Measurements from ENCODE around the gene CEBPE. TPM values are rescaled to one million over a fixed set of nuclear protein-coding genes. Genes with fewer than 3 reads are reported as not detected.

Gene CEBPE
- total RNA-seq, 6 experiments from 2014 or later, result 0.13 to 0.18 TPM; not detected in 4

GRCh38 chr14:23141706-23142444, 22.8 kb upstream of the CEBPE start:
- H3K4me1 ChIP-seq, result no peaks in the 10 kb centered on the region
- no peak for DNase-seq
- H3K36me3 ChIP-seq, result no peaks in the 10 kb centered on the region
- no peak overlapping the region for H3K27ac ChIP-seq
- no peak overlapping the region for H3K4me3 ChIP-seq
- intact Hi-C loops (cut with DNase I), result no loop called here
- H3K9me3 ChIP-seq, result no peaks in the 10 kb centered on the region
- no peaks in the 10 kb centered on the region for H3K27me3 ChIP-seq
- 63% methylated on average over 6 of the region's 7 CpGs for WGBS (ENCODE audit: insufficient coverage, low coverage, low lambda C conversion rate, missing lambda C conversion rate)
- no peak for TF ChIP-seq POLR2A (IDR thresholded peaks at IDR 0.05)
- no peak for TF ChIP-seq CTCF (IDR thresholded peaks at IDR 0.05)
- ATAC-seq, result peak in 2 of 4 donors; percentile 22 to 28

DNA sequence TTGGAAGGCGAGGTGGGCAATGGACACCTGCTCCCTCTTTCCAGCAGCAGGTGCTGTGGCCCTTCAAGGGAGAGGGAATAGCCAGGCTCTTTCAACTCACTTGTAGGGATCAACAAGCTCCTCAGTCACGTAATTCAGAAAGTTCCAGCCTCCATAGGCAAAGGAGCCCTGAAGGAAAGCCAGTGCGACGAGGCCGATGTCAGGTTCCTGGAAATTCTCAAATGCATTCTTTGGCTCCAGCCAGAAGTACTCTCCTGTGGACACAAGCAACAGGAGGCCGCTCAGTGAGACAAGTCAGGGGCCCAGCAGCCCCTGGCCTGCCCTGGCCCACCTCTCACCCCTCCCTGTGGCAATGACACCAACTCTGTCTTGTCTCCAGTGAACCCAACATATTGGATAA, 21.3 kb upstream of the CEBPE start:
- no peak overlapping the region for H3K4me3 ChIP-seq
- intact Hi-C loops (cut with DNase I), result no loop called here
- no peak overlapping the region for H3K27ac ChIP-seq
- 43% methylated on average over 1 of the region's 6 CpGs for WGBS (ENCODE audit: insufficient coverage, low coverage, low lambda C conversion rate, missing lambda C conversion rate)
- no peaks in the 10 kb centered on the region for H3K9me3 ChIP-seq
- DNase-seq, result no peak
- no peaks in the 10 kb centered on the region for H3K27me3 ChIP-seq
- H3K4me1 ChIP-seq, result no peaks in the 10 kb centered on the region
- TF ChIP-seq CTCF (IDR thresholded peaks at IDR 0.05) (no peak), POLR2A (IDR thresholded peaks at IDR 0.05) (no peak)
- ATAC-seq, result no peak
- H3K36me3 ChIP-seq, result no peaks in the 10 kb centered on the region

- intact Hi-C loops (cut with DNase I), result no loop called here
- WGBS (ENCODE audit: insufficient coverage, low coverage, low lambda C conversion rate, missing lambda C conversion rate), result 82% methylated on average over 2 of the region's 2 CpGs
- DNase-seq (no peak), ATAC-seq (no peak)
- Histone ChIP-seq H3K4me3 (no peak overlapping the region), H3K36me3 (no peaks in the 10 kb centered on the region), H3K9me3 (no peaks in the 10 kb centered on the region), H3K27me3 (no peaks in the 10 kb centered on the region), H3K4me1 (no peaks in the 10 kb centered on the region), H3K27ac (no peak overlapping the region)
- TF ChIP-seq POLR2A (IDR thresholded peaks at IDR 0.05) (no peak), CTCF (IDR thresholded peaks at IDR 0.05) (no peak)
These were observed 20.8 kb upstream of the CEBPE start for GRCh38 chr14:23139874-23140273.

DNA sequence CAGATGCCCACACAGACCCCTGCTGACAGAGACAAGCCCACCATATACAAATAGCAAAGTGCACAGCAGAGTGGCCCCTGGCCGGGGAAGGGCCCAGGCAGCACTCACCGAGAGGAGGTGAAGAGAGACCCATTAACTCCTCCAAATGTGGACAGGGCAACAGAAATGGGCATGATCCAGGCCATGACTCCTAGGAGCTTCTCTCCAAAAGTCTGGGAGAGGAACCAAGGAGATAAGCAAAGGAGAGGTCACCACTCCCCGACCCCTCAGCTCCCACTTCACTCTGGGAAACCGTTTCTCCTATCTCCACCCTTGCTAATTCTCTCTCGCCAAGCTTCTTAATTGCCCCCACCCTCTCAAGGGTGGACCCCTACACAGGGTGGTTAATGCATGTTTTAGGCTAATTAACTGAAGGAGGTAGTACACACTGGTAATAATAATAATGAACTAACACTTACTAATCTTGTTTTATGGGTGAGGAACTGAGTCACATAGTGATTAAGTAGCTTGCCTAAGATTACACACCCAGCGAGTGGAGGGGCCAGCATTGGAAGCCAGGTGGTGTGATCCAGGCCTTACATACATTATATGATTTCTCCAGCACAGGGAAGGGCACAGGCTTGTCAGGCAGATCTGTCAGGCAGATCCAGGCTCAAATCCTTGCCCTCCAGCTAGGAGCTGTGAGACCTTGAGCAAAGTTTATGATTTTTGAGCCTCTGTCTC, 18.9 kb upstream of the CEBPE start:
- TF ChIP-seq CTCF (IDR thresholded peaks at IDR 0.05), result no peak
- no peak for TF ChIP-seq POLR2A (IDR thresholded peaks at IDR 0.05)
- no peak overlapping the region for H3K27ac ChIP-seq
- no peaks in the 10 kb centered on the region for H3K27me3 ChIP-seq
- intact Hi-C loops (cut with DNase I), result no loop called here
- H3K36me3 ChIP-seq, result no peaks in the 10 kb centered on the region
- H3K9me3 ChIP-seq, result no peaks in the 10 kb centered on the region
- no peak overlapping the region for H3K4me3 ChIP-seq
- no peaks in the 10 kb centered on the region for H3K4me1 ChIP-seq
- 69% methylated on average over 4 of the region's 6 CpGs for WGBS (ENCODE audit: insufficient coverage, low coverage, low lambda C conversion rate, missing lambda C conversion rate)
- ATAC-seq, result no peak
- no peak for DNase-seq

Measured in right lobe of liver (tissue), 6 donors.